WTC11 (cell line): ENCODE results near the gene SLC36A1. TPM values are rescaled to one million over a fixed set of nuclear protein-coding genes. Genes with fewer than 3 reads are reported as not detected.

ENCODE experiments used
- ATAC-seq: fragments of 200-7000 bp; cut with Tn5 transposase; 2 replicates; pipeline ENCODE4 v1.10.0; 2021; ENCODE audit warnings: mild to moderate bottlenecking, moderate library complexity
- CTCF ChIA-PET: fragments of 300-600 bp; sonication (Branson Sonifier 250); formaldehyde crosslinking; loops from one replicate; lab custom pipeline; 2021; ENCODE audit warnings: antibody characterized with exemption; lab: Charles Lee
- POLR2A ChIA-PET: fragments of 350-600 bp; sonication (Branson Sonifier 250); formaldehyde crosslinking; loops from one replicate; lab custom pipeline; 2021; ENCODE audit warnings: antibody characterized with exemption; lab: Charles Lee
- DNase-seq: peaks from one replicate; pipeline ENCODE4 v3.0.0; 2021; ENCODE audit warnings: low spot score
- H3K27ac Mint-ChIP-seq: 2 replicates; pipeline ENCODE4 v1.8.0; 2021; ENCODE audit warnings: mixed read lengths
- H3K27me3 Mint-ChIP-seq: 2 replicates; pipeline ENCODE4 v1.8.0; 2021; ENCODE audit warnings: low read depth, mild to moderate bottlenecking, moderate library complexity, mixed read lengths
- H3K36me3 Mint-ChIP-seq: 2 replicates; pipeline ENCODE4 v1.8.0; 2021; ENCODE audit warnings: mixed read lengths
- H3K4me1 Mint-ChIP-seq: 2 replicates; pipeline ENCODE4 v1.8.0; 2022; ENCODE audit warnings: mixed read lengths
- H3K4me3 Mint-ChIP-seq: 2 replicates; pipeline ENCODE4 v1.8.0; 2021; ENCODE audit warnings: mild to moderate bottlenecking, moderate library complexity, mixed read lengths
- H3K9me3 Mint-ChIP-seq: 2 replicates; pipeline ENCODE4 v1.8.0; 2021; ENCODE audit warnings: mixed read lengths
- CREB1 ChIP-seq: sonication (generic); formaldehyde crosslinking; IDR thresholded peaks from 2 replicates; pipeline ENCODE4 v1.8.0; 2023; ENCODE audit warnings: mild to moderate bottlenecking, missing genetic modification reagents
- FOXJ3 ChIP-seq: sonication (generic); formaldehyde crosslinking; IDR thresholded peaks from 2 replicates; pipeline ENCODE4 v1.9.0; 2021; ENCODE audit warnings: missing genetic modification reagents, mild to moderate bottlenecking, borderline replicate concordance
- IRF2 ChIP-seq: sonication (generic); formaldehyde crosslinking; IDR thresholded peaks from 2 replicates; pipeline ENCODE4 v1.8.0; 2022; ENCODE audit warnings: low read depth, missing genetic modification reagents, borderline replicate concordance
- NFE2L1 ChIP-seq: sonication (generic); formaldehyde crosslinking; IDR thresholded peaks from 2 replicates; pipeline ENCODE4 v1.8.1; 2023; ENCODE audit warnings: missing genetic modification reagents
- RELA ChIP-seq: sonication (generic); formaldehyde crosslinking; IDR thresholded peaks from 2 replicates; pipeline ENCODE4 v1.8.1; 2022; ENCODE audit warnings: missing genetic modification reagents, mild to moderate bottlenecking, borderline replicate concordance
- SOX15 ChIP-seq: fragments of 250-450 bp; sonication (Bioruptor Pico); IDR thresholded peaks from 2 replicates; pipeline ENCODE4 v1.9.0; 2021; ENCODE audit warnings: mild to moderate bottlenecking
- TEAD1 ChIP-seq: sonication (generic); formaldehyde crosslinking; IDR thresholded peaks from 2 replicates; pipeline ENCODE4 v1.8.0; 2022; ENCODE audit warnings: mild to moderate bottlenecking, missing genetic modification reagents
- USF2 ChIP-seq: sonication (generic); formaldehyde crosslinking; IDR thresholded peaks from 2 replicates; pipeline ENCODE4 v1.8.1; 2023; ENCODE audit warnings: mild to moderate bottlenecking, missing genetic modification reagents, moderate library complexity
- ZNF138 ChIP-seq: sonication (generic); formaldehyde crosslinking; conservative IDR thresholded peaks from 2 replicates; pipeline ENCODE4 v1.8.1; 2022; ENCODE audit warnings: mild to moderate bottlenecking, moderate library complexity, missing genetic modification reagents
- ZNF219 ChIP-seq: sonication (generic); formaldehyde crosslinking; IDR thresholded peaks from 2 replicates; pipeline ENCODE4 v1.8.0; 2023; ENCODE audit warnings: missing genetic modification reagents, mild to moderate bottlenecking, borderline replicate concordance
- ZNF512 ChIP-seq: sonication (generic); formaldehyde crosslinking; IDR thresholded peaks from 2 replicates; pipeline ENCODE4 v1.8.1; 2022; ENCODE audit warnings: missing genetic modification reagents, borderline replicate concordance
- total RNA-seq: library from RNA; stranded (reverse); gene quantifications from 3 replicates; pipeline ENCODE4 v1.2.3, GENCODE V29; 2021
- TF ChIP-seq, protein P1 (sequence below): sonication (generic); formaldehyde crosslinking; IDR thresholded peaks from 2 replicates; pipeline ENCODE4 v1.8.1; 2023; ENCODE audit warnings: mild to moderate bottlenecking, missing genetic modification reagents
- TF ChIP-seq, protein P2 (sequence below): sonication (generic); formaldehyde crosslinking; IDR thresholded peaks from 2 replicates; pipeline ENCODE4 v1.8.0; 2022; ENCODE audit warnings: mild to moderate bottlenecking, missing genetic modification reagents
- TF ChIP-seq, protein P3 (sequence below): fragments of 200-600 bp; IDR thresholded peaks from 2 replicates; pipeline ENCODE4 v1.8.0; 2022; ENCODE audit warnings: antibody characterized with exemption
- TF ChIP-seq, protein P4 (sequence below): sonication (generic); formaldehyde crosslinking; IDR thresholded peaks from 2 replicates; pipeline ENCODE4 v1.8.1; 2023; ENCODE audit warnings: mild to moderate bottlenecking, moderate library complexity, missing genetic modification reagents
- TF ChIP-seq, protein P5 (sequence below): sonication (generic); formaldehyde crosslinking; conservative IDR thresholded peaks from 2 replicates; pipeline ENCODE4 v1.8.1; 2022; ENCODE audit warnings: mild to moderate bottlenecking, missing genetic modification reagents

SLC36A1 gene
- total RNA-seq, 1 experiment from 2014 or later = 12.2 TPM

DNA sequence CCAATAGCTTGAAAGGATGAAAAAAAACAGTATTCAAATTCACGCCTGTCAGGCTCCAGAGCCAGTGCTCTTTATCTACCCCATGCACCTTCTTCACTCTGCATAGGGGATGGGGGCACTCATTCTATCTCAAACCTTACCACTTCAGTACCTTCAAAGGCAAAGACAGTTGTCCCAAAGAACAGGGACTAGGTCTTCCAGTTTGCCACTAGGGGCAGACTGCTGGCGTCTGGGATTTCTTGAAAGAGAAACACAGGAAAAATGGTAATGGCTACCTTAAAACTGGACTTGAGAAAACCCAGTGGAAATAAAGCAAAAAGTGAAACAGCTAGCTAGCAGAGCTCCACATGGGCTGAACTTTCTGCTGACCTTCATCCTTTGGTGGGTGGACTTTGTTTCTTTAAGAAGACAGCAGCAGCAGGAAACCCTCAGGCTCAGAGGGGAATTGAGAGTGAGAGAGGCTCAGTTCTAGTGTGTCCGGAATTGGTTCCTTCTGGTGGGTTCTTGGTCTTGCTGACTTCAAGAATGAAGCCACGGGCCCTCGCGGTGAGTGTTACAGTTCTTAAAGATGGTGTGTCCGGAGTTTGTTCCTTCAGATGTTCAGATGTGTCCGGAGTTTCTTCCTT is 41.0 kb upstream of the SLC36A1 start:
- peak; percentile 24 for DNase-seq

GRCh38 chr5:151408591-151409230 is 38.7 kb upstream of the SLC36A1 start:
- peaks cover 9% of the 10 kb centered on the region for H3K36me3 Mint-ChIP-seq
- no peak overlapping the region for H3K27ac Mint-ChIP-seq
- no peak for DNase-seq
- CTCF ChIA-PET = interaction anchor here (0.8 kb wide), 1 partner anchor 120 kb away, joined by 3 read pairs; no protein-coding TSS in a partner anchor
- peaks cover 10% of the 10 kb centered on the region for H3K9me3 Mint-ChIP-seq
- POLR2A ChIA-PET = no interaction called here
- TF ChIP-seq, protein P1, sequence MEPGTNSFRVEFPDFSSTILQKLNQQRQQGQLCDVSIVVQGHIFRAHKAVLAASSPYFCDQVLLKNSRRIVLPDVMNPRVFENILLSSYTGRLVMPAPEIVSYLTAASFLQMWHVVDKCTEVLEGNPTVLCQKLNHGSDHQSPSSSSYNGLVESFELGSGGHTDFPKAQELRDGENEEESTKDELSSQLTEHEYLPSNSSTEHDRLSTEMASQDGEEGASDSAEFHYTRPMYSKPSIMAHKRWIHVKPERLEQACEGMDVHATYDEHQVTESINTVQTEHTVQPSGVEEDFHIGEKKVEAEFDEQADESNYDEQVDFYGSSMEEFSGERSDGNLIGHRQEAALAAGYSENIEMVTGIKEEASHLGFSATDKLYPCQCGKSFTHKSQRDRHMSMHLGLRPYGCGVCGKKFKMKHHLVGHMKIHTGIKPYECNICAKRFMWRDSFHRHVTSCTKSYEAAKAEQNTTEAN (CRISPR knock-in tag) = no peak
- no peak for TF ChIP-seq RELA (CRISPR knock-in tag)
- ATAC-seq = no peak
- H3K4me1 Mint-ChIP-seq = peaks cover 29% of the 10 kb centered on the region
- H3K27me3 Mint-ChIP-seq = no peaks in the 10 kb centered on the region
- no peak overlapping the region for H3K4me3 Mint-ChIP-seq

More for the DNA sequence above, 41.0 kb upstream of the SLC36A1 start:
- Mint-ChIP-seq H3K4me1 (peaks cover 29% of the 10 kb centered on the region), H3K9me3 (peaks cover 25% of the 10 kb centered on the region), H3K27me3 (no peaks in the 10 kb centered on the region), H3K4me3 (no peak overlapping the region), H3K27ac (no peak overlapping the region), H3K36me3 (peaks cover 9% of the 10 kb centered on the region)
- TF ChIP-seq, protein P2, sequence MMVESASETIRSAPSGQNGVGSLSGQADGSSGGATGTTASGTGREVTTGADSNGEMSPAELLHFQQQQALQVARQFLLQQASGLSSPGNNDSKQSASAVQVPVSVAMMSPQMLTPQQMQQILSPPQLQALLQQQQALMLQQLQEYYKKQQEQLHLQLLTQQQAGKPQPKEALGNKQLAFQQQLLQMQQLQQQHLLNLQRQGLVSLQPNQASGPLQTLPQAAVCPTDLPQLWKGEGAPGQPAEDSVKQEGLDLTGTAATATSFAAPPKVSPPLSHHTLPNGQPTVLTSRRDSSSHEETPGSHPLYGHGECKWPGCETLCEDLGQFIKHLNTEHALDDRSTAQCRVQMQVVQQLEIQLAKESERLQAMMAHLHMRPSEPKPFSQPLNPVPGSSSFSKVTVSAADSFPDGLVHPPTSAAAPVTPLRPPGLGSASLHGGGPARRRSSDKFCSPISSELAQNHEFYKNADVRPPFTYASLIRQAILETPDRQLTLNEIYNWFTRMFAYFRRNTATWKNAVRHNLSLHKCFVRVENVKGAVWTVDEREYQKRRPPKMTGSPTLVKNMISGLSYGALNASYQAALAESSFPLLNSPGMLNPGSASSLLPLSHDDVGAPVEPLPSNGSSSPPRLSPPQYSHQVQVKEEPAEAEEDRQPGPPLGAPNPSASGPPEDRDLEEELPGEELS (CRISPR knock-in tag) = no peak
- TF ChIP-seq, protein P3, sequence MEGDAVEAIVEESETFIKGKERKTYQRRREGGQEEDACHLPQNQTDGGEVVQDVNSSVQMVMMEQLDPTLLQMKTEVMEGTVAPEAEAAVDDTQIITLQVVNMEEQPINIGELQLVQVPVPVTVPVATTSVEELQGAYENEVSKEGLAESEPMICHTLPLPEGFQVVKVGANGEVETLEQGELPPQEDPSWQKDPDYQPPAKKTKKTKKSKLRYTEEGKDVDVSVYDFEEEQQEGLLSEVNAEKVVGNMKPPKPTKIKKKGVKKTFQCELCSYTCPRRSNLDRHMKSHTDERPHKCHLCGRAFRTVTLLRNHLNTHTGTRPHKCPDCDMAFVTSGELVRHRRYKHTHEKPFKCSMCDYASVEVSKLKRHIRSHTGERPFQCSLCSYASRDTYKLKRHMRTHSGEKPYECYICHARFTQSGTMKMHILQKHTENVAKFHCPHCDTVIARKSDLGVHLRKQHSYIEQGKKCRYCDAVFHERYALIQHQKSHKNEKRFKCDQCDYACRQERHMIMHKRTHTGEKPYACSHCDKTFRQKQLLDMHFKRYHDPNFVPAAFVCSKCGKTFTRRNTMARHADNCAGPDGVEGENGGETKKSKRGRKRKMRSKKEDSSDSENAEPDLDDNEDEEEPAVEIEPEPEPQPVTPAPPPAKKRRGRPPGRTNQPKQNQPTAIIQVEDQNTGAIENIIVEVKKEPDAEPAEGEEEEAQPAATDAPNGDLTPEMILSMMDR = peak; percentile 20; the same call in 1 of the 2 replicates
- ATAC-seq = peak; percentile 76
- ChIA-PET CTCF (interaction anchor here (1.0 to 2.5 kb wide), 7 partner anchors 9 to 117 kb away, joined by 3 to 10 read pairs (median 5); partner anchors contain the start of genes SLC36A1 and SLC36A2), POLR2A (no interaction called here)

GRCh38 chr5:151413800-151414199 is 33.6 kb upstream of the SLC36A1 start:
- no peak overlapping the region for H3K4me3 Mint-ChIP-seq
- no peak for DNase-seq
- ChIA-PET CTCF (interaction anchor here (1.2 kb wide), 1 partner anchor 98 kb away, joined by 3 read pairs; no protein-coding TSS in a partner anchor), POLR2A (no interaction called here)
- peaks cover 24% of the 10 kb centered on the region for H3K9me3 Mint-ChIP-seq
- no peak for ATAC-seq
- H3K36me3 Mint-ChIP-seq = peaks cover 27% of the 10 kb centered on the region
- H3K27me3 Mint-ChIP-seq = peaks cover 6% of the 10 kb centered on the region; the same call in 1 of the 2 replicates
- peaks cover 7% of the 10 kb centered on the region for H3K4me1 Mint-ChIP-seq
- H3K27ac Mint-ChIP-seq = no peak overlapping the region
- TF ChIP-seq CREB1 (no peak), TEAD1 (no peak), NFE2L1 (no peak), FOXJ3 (CRISPR knock-in tag) (no peak), SOX15 (no peak), ZNF138 (CRISPR knock-in tag) (no peak), USF2 (no peak), ZNF219 (CRISPR knock-in tag) (no peak), ZNF512 (CRISPR knock-in tag) (no peak), IRF2 (CRISPR knock-in tag) (no peak)
- TF ChIP-seq, protein P4, sequence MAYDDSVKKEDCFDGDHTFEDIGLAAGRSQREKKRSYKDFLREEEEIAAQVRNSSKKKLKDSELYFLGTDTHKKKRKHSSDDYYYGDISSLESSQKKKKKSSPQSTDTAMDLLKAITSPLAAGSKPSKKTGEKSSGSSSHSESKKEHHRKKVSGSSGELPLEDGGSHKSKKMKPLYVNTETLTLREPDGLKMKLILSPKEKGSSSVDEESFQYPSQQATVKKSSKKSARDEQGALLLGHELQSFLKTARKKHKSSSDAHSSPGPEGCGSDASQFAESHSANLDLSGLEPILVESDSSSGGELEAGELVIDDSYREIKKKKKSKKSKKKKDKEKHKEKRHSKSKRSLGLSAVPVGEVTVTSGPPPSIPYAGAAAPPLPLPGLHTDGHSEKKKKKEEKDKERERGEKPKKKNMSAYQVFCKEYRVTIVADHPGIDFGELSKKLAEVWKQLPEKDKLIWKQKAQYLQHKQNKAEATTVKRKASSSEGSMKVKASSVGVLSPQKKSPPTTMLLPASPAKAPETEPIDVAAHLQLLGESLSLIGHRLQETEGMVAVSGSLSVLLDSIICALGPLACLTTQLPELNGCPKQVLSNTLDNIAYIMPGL (CRISPR knock-in tag) = no peak
- TF ChIP-seq, protein P5, sequence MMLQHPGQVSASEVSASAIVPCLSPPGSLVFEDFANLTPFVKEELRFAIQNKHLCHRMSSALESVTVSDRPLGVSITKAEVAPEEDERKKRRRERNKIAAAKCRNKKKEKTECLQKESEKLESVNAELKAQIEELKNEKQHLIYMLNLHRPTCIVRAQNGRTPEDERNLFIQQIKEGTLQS (CRISPR knock-in tag) = no peak
